ENCODE data around the gene CASKIN2.

Gene CASKIN2

DNA sequence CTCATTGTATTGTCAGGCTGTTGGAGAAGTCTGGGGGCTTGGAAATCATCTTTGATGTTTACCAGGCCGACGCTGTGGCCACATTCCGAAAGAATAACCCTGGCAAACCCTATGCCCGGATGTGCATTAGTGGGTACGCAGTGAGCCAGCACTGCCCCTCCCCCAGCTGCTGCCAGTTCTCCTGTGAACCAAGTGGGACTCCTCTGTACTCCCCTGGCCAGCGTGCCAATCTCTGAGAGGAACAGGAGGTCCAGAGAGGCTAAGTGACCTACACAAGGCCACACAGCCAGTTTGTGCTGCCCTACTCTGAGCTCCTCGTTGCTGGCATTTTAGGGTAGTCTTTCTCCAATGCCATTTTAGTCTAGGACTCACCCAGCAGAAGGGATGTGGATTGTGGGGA, 8.3 kb upstream of the CASKIN2 start:
- no peak for ATAC-seq
- TF ChIP-seq ZC3H10 (CRISPR knock-in tag; IDR thresholded peaks at IDR 0.05) (no peak), ZFP30 (CRISPR knock-in tag; IDR thresholded peaks at IDR 0.05) (no peak), TOX (CRISPR knock-in tag; IDR thresholded peaks at IDR 0.05; ENCODE audit: borderline replicate concordance) (no peak), PPARA (CRISPR knock-in tag; IDR thresholded peaks at IDR 0.05; ENCODE audit: borderline replicate concordance) (no peak), ISL1 (CRISPR knock-in tag; IDR thresholded peaks at IDR 0.05) (no peak), OSR1 (CRISPR knock-in tag; IDR thresholded peaks at IDR 0.05) (no peak), TCF4 (CRISPR knock-in tag; IDR thresholded peaks at IDR 0.05; ENCODE audit: borderline replicate concordance) (no peak), BACH2 (CRISPR knock-in tag; IDR thresholded peaks at IDR 0.05; ENCODE audit: borderline replicate concordance) (no peak), ARNTL (CRISPR knock-in tag; IDR thresholded peaks at IDR 0.05; ENCODE audit: borderline replicate concordance, low read depth) (no peak), ESRRG (CRISPR knock-in tag; IDR thresholded peaks at IDR 0.05) (no peak), SNAI2 (CRISPR knock-in tag; IDR thresholded peaks at IDR 0.05) (no peak), RARB (CRISPR knock-in tag; IDR thresholded peaks at IDR 0.05) (no peak), ZFP3 (CRISPR knock-in tag; IDR thresholded peaks at IDR 0.05) (no peak), ZNF565 (CRISPR knock-in tag; conservative IDR thresholded peaks at IDR 0.05; ENCODE audit: low read depth) (no peak), ZNF70 (CRISPR knock-in tag; IDR thresholded peaks at IDR 0.05) (no peak)
- TF ChIP-seq, protein P1, sequence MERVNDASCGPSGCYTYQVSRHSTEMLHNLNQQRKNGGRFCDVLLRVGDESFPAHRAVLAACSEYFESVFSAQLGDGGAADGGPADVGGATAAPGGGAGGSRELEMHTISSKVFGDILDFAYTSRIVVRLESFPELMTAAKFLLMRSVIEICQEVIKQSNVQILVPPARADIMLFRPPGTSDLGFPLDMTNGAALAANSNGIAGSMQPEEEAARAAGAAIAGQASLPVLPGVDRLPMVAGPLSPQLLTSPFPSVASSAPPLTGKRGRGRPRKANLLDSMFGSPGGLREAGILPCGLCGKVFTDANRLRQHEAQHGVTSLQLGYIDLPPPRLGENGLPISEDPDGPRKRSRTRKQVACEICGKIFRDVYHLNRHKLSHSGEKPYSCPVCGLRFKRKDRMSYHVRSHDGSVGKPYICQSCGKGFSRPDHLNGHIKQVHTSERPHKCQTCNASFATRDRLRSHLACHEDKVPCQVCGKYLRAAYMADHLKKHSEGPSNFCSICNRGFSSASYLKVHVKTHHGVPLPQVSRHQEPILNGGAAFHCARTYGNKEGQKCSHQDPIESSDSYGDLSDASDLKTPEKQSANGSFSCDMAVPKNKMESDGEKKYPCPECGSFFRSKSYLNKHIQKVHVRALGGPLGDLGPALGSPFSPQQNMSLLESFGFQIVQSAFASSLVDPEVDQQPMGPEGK (CRISPR knock-in tag; IDR thresholded peaks at IDR 0.05; ENCODE audit: borderline replicate concordance) = no peak
- TF ChIP-seq, protein P2, sequence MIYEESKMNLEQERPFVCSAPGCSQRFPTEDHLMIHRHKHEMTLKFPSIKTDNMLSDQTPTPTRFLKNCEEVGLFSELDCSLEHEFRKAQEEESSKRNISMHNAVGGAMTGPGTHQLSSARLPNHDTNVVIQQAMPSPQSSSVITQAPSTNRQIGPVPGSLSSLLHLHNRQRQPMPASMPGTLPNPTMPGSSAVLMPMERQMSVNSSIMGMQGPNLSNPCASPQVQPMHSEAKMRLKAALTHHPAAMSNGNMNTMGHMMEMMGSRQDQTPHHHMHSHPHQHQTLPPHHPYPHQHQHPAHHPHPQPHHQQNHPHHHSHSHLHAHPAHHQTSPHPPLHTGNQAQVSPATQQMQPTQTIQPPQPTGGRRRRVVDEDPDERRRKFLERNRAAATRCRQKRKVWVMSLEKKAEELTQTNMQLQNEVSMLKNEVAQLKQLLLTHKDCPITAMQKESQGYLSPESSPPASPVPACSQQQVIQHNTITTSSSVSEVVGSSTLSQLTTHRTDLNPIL (CRISPR knock-in tag; IDR thresholded peaks at IDR 0.05; ENCODE audit: low read depth) = no peak
- TF ChIP-seq, protein P3, sequence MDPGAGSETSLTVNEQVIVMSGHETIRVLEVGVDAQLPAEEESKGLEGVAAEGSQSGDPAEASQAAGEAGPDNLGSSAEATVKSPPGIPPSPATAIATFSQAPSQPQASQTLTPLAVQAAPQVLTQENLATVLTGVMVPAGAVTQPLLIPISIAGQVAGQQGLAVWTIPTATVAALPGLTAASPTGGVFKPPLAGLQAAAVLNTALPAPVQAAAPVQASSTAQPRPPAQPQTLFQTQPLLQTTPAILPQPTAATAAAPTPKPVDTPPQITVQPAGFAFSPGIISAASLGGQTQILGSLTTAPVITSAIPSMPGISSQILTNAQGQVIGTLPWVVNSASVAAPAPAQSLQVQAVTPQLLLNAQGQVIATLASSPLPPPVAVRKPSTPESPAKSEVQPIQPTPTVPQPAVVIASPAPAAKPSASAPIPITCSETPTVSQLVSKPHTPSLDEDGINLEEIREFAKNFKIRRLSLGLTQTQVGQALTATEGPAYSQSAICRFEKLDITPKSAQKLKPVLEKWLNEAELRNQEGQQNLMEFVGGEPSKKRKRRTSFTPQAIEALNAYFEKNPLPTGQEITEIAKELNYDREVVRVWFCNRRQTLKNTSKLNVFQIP (CRISPR knock-in tag; IDR thresholded peaks at IDR 0.05; ENCODE audit: borderline replicate concordance, low read depth) = no peak
- TF ChIP-seq, protein P4, sequence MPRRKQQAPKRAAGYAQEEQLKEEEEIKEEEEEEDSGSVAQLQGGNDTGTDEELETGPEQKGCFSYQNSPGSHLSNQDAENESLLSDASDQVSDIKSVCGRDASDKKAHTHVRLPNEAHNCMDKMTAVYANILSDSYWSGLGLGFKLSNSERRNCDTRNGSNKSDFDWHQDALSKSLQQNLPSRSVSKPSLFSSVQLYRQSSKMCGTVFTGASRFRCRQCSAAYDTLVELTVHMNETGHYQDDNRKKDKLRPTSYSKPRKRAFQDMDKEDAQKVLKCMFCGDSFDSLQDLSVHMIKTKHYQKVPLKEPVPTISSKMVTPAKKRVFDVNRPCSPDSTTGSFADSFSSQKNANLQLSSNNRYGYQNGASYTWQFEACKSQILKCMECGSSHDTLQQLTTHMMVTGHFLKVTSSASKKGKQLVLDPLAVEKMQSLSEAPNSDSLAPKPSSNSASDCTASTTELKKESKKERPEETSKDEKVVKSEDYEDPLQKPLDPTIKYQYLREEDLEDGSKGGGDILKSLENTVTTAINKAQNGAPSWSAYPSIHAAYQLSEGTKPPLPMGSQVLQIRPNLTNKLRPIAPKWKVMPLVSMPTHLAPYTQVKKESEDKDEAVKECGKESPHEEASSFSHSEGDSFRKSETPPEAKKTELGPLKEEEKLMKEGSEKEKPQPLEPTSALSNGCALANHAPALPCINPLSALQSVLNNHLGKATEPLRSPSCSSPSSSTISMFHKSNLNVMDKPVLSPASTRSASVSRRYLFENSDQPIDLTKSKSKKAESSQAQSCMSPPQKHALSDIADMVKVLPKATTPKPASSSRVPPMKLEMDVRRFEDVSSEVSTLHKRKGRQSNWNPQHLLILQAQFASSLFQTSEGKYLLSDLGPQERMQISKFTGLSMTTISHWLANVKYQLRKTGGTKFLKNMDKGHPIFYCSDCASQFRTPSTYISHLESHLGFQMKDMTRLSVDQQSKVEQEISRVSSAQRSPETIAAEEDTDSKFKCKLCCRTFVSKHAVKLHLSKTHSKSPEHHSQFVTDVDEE (CRISPR knock-in tag; IDR thresholded peaks at IDR 0.05) = no peak

DNA sequence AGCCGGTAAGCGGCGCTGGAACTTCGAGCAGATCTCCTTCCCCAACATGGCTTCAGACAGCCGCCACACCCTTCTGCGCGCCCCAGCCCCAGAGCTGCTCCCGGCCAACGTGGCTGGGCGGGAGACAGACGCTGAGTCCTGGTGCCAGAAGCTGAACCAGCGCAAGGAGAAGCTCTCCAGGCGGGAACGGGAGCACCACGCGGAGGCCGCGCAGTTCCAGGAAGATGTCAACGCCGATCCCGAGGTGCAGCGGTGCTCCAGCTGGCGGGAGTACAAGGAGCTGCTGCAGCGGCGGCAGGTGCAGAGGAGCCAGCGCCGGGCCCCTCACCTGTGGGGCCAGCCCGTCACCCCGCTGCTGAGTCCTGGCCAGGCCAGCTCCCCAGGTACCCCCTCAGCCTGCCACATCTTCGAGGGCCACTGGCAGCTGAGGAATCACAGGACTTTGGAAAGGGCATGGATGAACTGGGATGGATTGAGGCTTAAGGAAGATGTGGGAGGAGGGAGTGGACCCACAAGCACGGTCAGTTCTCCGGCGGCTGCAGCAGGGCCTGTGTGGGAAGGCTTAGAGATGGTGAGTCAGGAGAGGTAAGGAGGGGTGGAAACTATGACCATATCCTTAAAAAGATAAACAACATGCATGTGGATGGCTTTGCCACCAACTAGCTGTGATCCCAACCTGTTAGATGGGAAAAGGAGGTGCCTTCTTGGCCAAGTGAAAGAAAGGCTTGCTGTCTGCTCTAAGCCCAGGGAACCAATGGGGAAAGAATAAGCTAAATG, 6.8 kb upstream of the CASKIN2 start:
- ATAC-seq = no peak
- TF ChIP-seq ZFP3 (CRISPR knock-in tag; IDR thresholded peaks at IDR 0.05) (no peak), PPARA (CRISPR knock-in tag; IDR thresholded peaks at IDR 0.05; ENCODE audit: borderline replicate concordance) (no peak), ARNTL (CRISPR knock-in tag; IDR thresholded peaks at IDR 0.05; ENCODE audit: borderline replicate concordance, low read depth) (no peak), ZFP30 (CRISPR knock-in tag; IDR thresholded peaks at IDR 0.05) (no peak), GLIS3 (CRISPR knock-in tag; IDR thresholded peaks at IDR 0.05) (no peak), TCF4 (CRISPR knock-in tag; IDR thresholded peaks at IDR 0.05; ENCODE audit: borderline replicate concordance) (no peak), TOX (CRISPR knock-in tag; IDR thresholded peaks at IDR 0.05; ENCODE audit: borderline replicate concordance) (no peak), ZC3H10 (CRISPR knock-in tag; IDR thresholded peaks at IDR 0.05) (no peak), RARB (CRISPR knock-in tag; IDR thresholded peaks at IDR 0.05) (no peak), ZNF70 (CRISPR knock-in tag; IDR thresholded peaks at IDR 0.05) (no peak)
- TF ChIP-seq, protein P3 (CRISPR knock-in tag; IDR thresholded peaks at IDR 0.05; ENCODE audit: borderline replicate concordance, low read depth) = no peak
- TF ChIP-seq, protein P1 (CRISPR knock-in tag; IDR thresholded peaks at IDR 0.05; ENCODE audit: borderline replicate concordance) = no peak
- TF ChIP-seq, protein P4 (CRISPR knock-in tag; IDR thresholded peaks at IDR 0.05) = no peak
- TF ChIP-seq, protein P5, sequence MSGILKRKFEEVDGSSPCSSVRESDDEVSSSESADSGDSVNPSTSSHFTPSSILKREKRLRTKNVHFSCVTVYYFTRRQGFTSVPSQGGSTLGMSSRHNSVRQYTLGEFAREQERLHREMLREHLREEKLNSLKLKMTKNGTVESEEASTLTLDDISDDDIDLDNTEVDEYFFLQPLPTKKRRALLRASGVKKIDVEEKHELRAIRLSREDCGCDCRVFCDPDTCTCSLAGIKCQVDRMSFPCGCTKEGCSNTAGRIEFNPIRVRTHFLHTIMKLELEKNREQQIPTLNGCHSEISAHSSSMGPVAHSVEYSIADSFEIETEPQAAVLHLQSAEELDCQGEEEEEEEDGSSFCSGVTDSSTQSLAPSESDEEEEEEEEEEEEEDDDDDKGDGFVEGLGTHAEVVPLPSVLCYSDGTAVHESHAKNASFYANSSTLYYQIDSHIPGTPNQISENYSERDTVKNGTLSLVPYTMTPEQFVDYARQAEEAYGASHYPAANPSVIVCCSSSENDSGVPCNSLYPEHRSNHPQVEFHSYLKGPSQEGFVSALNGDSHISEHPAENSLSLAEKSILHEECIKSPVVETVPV (CRISPR knock-in tag; IDR thresholded peaks at IDR 0.05) = no peak

All from SK-N-SH treated with all-trans-retinoic acid at 6 μM for 48 hours (cell line).